ENCODE results near the gene FKBP1B.
"Not testable (repeated sequence)": the region's sequence is repeated elsewhere in the genome, so short reads cannot be mapped to it uniquely, and the experiment has no call there.

The FKBP1B gene

DNA sequence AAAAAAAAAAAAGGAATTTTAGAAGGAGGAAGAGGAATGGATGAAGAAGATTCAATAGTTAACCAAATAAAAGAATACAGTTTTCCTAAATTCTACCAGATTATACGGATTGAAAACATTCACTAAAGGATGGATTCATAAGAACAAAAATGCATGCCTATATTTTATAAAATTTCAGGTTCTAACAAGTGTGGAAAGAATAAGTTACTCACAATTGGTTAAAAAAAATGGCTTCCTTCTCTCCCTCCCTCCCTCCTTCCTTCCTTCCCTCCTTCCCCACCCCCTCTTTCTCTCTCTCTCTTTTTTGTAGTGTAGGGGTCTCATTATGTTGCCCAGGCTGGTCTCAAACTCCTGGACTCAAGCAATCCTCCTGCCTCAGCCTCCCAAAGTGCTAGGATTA lies 36.7 kb downstream of the FKBP1B start:
- no peak for TF ChIP-seq GATA1 (IDR thresholded peaks at IDR 0.05; ENCODE audit: low read depth, low read length)
- TF ChIP-seq POLR2A (IDR thresholded peaks at IDR 0.05; ENCODE audit: low read length), result no peak

DNA sequence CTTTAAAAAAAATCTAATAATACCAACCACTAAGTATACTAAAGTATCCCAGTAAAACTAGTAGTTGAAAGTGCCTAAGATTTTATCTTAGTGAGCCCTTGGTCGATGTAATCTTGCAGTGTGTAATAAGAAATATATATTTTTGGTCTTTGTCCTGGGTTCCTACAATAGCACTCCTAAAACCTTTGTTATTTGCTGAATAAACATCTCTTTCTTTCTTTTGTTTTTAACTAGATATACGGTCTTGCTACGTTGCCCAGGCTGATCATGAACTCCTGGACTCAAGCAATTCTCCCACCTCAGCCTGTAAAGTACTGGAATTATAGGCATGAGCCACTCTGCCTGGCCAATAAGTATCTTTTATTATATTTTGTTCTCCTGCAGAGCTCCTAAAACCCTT lies 37.5 kb downstream of the FKBP1B start:
- no peak for DNase-seq
- no peak for TF ChIP-seq GATA1 (IDR thresholded peaks at IDR 0.05; ENCODE audit: low read depth, low read length)
- TF ChIP-seq POLR2A (IDR thresholded peaks at IDR 0.05; ENCODE audit: low read length), result no peak

More for the DNA sequence above, 36.7 kb downstream of the FKBP1B start:
- DNase-seq, result no peak

DNA sequence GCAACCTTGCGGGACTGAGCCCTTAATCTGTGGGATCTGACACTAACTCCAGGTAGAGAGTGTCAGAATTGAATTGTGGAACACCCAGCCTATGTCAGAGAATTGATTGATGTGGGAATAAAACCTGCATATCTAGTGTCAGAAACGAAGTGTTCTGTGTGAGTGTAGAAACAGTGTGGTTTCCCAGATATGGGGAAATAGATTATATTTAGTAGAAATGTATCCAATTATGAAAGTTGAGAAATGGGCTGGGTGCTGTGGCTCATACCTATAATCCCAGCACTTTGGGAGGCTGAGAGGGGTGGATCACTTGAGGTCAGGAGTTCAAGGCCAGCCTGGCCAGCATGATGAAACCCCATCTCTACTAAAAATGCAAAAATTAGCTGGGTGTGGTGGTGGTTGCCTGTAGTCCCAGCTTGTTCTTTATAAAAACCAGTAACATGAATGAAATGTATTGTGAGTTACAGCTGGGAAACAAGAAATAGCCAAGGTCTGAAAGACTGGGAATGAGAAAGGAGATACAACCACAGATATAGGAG lies 39.3 kb downstream of the FKBP1B start:
- TF ChIP-seq GATA1 (IDR thresholded peaks at IDR 0.05; ENCODE audit: low read depth, low read length), result no peak
- no peak for TF ChIP-seq POLR2A (IDR thresholded peaks at IDR 0.05; ENCODE audit: low read length)
- DNase-seq, result no peak

DNA sequence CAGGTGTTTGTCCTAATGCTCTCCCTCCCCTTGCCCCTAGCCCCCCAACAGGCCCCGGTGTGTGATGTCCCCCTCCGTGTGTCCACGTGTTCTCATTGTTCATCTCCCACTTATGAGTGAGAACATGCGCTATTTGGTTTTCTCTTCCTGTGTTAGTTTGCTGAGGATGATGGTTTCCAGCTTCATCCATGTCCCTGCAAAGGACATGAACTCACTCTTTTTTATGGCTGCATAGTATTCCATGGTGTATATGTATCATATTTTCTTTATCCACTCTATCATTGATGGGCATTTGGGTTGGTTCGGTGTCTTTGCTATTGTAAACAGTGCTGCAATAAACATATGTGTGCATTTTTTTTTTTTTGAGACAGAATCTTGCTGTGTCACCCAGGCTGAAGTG lies 43.7 kb downstream of the FKBP1B start:
- DNase-seq, result not testable (repeated sequence)

DNA sequence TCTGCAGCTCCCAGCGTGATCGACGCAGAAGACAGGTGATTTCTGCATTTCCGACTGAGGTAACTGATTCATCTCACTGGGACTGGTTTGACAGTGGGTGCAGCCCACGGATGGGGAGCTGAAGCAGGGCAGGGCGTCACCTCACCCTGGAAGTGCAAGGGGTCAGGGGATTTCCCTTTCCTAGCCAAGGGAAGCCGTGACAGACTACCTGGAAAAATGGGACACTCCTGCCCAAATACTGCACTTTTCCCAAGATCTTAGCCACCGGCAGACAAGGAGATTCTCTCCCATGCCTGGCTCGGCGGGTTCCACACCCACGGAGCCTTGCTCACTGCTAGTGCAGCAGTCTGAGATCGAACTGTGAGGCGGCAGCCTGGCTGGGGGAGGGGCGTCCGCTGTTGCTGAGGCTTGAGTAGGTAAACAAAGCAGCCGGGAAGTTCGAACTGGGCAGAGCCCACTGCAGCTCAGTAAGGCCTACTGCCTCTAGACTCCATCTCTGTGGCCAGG lies 45.7 kb downstream of the FKBP1B start:
- not testable (repeated sequence) for DNase-seq

DNA sequence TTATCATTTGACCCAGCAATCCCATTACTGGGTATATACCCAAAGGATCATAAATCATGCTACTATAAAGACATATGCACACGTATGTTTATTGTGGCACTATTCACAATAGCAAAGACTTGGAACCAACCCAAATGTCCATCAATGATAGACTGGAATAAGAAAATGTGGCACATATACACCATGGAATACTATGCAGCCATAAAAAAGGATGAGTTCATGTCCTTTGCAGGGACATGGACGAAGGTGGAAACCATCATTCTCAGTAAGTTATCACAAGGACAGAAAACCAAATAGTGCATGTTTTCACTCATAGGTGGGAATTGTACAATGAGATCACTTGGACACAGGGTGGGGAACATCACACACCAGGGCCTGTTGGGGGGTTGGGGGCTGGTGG lies 51.2 kb downstream of the FKBP1B start:
- not testable (repeated sequence) for DNase-seq

DNA sequence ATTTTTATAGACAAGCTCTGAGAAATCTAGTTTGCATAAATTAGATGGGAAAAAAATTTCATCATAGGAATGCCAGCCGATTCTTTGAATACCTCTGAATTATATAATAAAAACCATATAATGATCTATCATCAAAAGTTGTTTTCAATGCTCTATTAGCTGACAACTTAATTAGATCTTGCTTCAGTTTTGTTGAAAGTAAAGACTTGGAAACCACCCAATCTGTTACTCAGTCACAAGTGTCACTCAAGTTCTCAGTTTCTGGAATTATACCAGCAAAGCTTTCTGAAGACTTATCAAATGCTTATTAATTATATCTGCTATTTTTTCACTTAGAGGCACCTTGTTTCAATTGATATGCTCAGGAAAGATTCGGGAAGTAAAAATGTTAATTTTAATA lies 52.5 kb downstream of the FKBP1B start:
- no peak for TF ChIP-seq GATA1 (IDR thresholded peaks at IDR 0.05; ENCODE audit: low read depth, low read length)
- no peak for TF ChIP-seq POLR2A (IDR thresholded peaks at IDR 0.05; ENCODE audit: low read length)
- no peak for DNase-seq

DNA sequence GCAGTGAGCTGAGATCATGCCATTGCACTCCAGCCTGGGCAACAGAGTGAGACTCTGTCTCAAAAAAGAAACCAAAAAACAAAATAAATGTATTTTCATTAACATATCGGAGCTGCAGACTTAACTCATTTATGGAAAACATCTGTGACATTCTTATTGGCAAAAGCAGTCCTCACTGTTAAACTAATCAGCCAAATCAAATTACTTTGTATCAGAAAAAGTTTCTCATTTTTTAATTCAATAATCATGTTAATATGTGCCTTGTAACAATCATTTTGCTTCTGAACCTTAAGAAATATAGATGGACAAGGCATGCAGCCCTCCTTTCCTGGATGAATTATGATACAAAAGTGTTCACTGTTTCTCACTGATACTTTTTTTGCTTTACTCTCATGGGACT lies 53.1 kb downstream of the FKBP1B start:
- DNase-seq, result no peak
- TF ChIP-seq GATA1 (IDR thresholded peaks at IDR 0.05; ENCODE audit: low read depth, low read length) (no peak), POLR2A (IDR thresholded peaks at IDR 0.05; ENCODE audit: low read length) (no peak)

DNA sequence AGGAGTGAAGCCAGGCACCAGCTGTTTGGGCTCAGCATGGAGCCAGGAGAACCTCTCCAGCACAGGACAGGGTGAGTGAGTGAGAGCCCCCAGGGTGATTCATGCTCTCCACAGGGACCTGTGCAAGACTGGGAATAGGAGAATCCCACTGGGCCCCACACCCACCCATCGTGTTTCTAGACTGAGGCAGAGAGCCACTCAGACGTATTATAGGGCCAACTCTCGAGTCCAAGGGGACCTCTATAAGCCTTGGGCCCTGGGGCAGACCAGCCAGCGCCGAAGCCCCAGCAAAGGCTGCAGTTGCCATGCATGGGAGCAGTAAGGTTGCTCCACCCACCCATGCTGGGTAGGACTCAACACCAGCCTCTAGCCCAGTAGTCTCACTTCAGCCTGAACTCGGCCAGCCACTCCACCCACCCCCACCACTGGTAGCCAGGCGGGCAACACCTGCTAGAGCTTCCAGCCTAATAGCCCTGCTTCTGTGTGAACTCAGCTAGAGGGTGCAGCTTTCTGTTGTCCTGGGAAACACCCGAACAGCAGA lies 54.6 kb downstream of the FKBP1B start:
- no peak for DNase-seq
- TF ChIP-seq POLR2A (IDR thresholded peaks at IDR 0.05; ENCODE audit: low read length) (no peak), GATA1 (IDR thresholded peaks at IDR 0.05; ENCODE audit: low read depth, low read length) (no peak)

DNA sequence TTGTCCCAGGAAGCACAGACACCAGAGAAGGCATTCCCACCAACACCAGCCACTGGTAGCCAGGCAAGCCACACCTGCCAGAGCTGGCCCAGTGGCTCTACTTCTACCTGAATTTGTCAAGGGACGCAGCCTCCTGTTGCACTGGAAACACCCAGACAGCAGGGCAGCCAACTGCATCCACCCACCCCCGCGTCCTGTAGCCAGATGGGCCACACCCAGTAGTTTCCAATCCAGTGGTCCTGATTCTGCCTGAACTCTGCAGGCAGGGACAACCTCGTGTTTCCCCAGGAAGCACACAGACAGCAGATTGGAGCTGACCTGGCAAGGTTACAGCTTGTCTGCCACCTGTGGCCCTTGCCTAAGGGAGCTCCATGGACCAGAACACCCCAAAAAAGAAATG lies 55.4 kb downstream of the FKBP1B start:
- no peak for DNase-seq
- no peak for TF ChIP-seq POLR2A (IDR thresholded peaks at IDR 0.05; ENCODE audit: low read length)
- no peak for TF ChIP-seq GATA1 (IDR thresholded peaks at IDR 0.05; ENCODE audit: low read depth, low read length)

DNA sequence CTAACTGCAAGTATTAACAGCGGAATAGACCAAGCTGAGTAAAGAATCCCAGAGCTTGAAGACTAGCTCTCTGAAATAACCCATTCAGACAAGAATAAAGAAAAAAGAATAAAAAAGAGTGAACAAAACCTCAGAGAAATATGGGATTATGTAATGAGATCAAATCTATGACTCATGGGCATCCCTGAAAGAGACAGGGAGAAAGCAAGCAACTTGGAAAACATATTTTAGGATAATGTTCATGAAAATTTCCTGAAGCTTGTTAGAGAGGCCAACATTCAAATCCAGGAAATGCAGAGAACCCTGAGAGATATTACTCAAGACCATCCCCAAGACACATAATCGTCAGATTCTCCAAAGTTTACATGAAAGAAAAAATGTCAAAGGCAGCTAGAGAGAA lies 56.3 kb downstream of the FKBP1B start:
- no peak for DNase-seq
- TF ChIP-seq GATA1 (IDR thresholded peaks at IDR 0.05; ENCODE audit: low read depth, low read length) (no peak), POLR2A (IDR thresholded peaks at IDR 0.05; ENCODE audit: low read length) (no peak)

DNA sequence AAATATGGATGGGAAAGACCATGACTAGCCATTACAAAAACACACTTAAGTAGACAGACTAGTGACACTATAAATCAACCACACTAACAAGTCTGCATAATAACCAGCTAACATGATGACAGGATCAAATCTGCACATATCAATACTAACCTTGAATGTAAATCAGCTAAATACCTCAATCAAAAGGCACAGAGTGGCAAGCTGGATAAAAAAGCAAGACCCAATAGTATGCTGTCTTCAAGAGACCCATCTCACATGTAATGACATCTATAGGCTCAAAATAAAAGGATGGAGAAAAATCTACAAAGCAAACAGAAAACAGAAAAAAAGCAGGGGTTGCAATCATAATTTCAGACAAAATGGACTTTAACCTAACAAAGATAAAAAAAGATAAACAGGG lies 57.2 kb downstream of the FKBP1B start:
- TF ChIP-seq POLR2A (IDR thresholded peaks at IDR 0.05; ENCODE audit: low read length) (no peak), GATA1 (IDR thresholded peaks at IDR 0.05; ENCODE audit: low read depth, low read length) (no peak)
- no peak for DNase-seq

DNA sequence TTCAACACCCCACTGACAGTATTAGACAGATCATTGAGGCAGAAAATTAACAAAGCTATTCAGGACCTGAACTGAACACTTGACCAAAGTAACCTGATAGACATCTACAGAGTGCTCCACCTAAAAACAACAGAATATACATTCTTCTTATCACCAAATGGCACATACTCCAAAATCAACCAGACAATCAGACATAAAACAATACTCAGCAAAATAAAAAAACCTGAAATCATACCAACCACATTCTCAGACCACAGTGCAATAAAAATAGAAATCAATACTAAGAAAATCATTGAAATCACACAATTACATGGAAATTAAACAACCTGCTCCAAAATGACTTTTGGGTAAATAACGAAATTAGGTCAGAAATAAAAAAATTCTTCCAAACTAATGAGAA lies 57.8 kb downstream of the FKBP1B start:
- TF ChIP-seq GATA1 (IDR thresholded peaks at IDR 0.05; ENCODE audit: low read depth, low read length), result no peak
- no peak for TF ChIP-seq POLR2A (IDR thresholded peaks at IDR 0.05; ENCODE audit: low read length)
- no peak for DNase-seq

DNA sequence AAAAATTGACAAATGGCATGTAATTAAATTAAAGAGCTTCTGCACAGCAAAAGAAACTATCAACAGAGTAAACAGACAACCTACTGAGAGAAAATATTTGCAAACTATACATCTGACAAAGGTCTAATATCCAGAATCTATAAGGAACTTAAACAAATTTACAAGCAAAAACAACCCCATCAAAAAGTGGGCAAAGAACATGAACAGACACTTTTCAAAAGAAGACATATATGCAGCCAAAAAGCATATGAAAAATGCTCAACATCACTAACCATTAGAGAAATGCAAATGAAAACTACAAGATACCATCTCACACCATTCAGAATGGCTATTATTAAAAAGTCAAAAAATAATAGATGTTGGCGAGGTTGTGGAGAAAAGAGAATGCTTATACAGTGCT lies 59.9 kb downstream of the FKBP1B start:
- DNase-seq, result not testable (repeated sequence)

DNA sequence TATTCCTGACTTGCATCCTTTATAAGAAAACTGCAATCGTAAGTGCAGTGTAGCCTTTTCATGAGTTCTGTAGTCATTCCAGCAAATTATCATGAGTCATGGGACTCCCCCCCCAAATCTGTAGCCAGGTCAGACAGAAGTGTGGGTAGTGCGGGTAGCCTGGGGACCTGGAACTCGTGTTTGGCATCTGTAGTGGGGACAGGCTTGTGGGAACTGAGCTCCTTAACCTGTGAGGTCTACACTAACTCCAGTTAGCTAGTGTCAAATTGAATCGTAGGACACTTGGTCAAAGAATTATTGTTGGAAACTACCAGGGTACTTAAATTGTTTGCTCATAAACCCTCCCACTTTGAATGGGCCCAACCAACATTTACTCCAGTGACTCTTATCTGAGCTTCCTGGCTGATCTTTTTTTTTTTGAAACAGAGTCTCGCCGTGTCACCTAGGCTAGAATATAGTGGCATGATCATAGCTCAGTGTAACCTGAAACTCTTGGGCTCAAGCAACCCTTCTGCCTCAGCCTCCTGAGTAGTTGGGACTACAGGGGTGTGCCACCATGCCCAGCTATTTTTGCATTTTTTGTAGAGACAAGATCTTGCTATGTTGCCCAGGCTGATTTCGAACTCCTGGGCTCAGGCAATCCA lies 61.2 kb downstream of the FKBP1B start:
- no peak for TF ChIP-seq POLR2A (IDR thresholded peaks at IDR 0.05; ENCODE audit: low read length)

DNA sequence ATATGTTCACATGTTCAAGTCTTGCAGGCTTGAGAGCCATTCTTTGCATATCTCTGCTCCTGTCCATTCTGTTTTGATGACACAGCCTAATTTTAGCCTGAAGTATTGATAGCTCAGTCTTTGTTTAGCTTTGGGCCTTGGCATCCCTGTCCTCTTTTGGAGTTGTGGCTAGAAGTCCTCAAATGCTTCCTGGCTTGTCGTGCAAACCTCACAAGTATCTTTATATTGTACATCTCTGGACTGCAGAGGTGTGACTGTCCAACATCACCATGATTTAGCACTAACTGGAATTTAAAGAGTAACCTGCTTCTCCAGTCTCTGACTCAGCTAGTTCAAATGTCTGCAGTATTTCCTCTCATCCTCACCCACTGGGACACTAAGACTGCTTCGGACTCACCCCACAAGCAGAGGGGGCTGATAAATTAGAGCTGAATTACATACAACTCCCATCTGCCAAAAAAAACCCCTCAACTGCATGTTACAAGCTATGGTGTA lies 61.9 kb downstream of the FKBP1B start:
- TF ChIP-seq GATA1 (IDR thresholded peaks at IDR 0.05; ENCODE audit: low read depth, low read length) (no peak), POLR2A (IDR thresholded peaks at IDR 0.05; ENCODE audit: low read length) (no peak)
- no peak for DNase-seq

More for the DNA sequence above, 61.2 kb downstream of the FKBP1B start:
- no peak for DNase-seq
